HepG2 (cell line): ENCODE data around the gene TXNRD1.
"Not testable (repeated sequence)": the region's sequence is repeated elsewhere in the genome, so short reads cannot be mapped to it uniquely, and the experiment has no call there.

Source experiments
- ARNT2 ChIP-seq: sonication (generic); formaldehyde crosslinking; IDR thresholded peaks from 2 replicates; pipeline ENCODE4 v1.8.0; 2022; ENCODE audit warnings: mild to moderate bottlenecking, low read depth, missing genetic modification reagents, moderate library complexity
- CTCF ChIP-seq: sonication (generic); formaldehyde crosslinking; IDR thresholded peaks from 2 replicates; pipeline ENCODE4 v1.5.0; 2020; ENCODE audit warnings: mild to moderate bottlenecking, missing genetic modification reagents, moderate library complexity
- FOXC1 ChIP-seq: sonication (generic); formaldehyde crosslinking; IDR thresholded peaks from 2 replicates; pipeline ENCODE4 v1.8.0; 2022; ENCODE audit warnings: mild to moderate bottlenecking, missing genetic modification reagents, borderline replicate concordance
- HMGXB4 ChIP-seq, 2 experiments: sonication (generic) in 1 of 2; formaldehyde crosslinking in 1 of 2; IDR thresholded peaks; 2 replicates each; pipeline versions ENCODE4 v1.4.0 to v1.6.1; 2018 to 2020; ENCODE audit warnings: missing genetic modification reagents in 2 of 2, borderline replicate concordance in 1 of 2, low read depth in 1 of 2, mild to moderate bottlenecking in 1 of 2, missing biosample characterization in 1 of 2
- MIXL1 ChIP-seq: IDR thresholded peaks from 2 replicates; pipeline ENCODE4 v1.6.1; 2016
- RBM39 ChIP-seq: fragments of 200-400 bp; formaldehyde crosslinking; IDR thresholded peaks from one replicate; pipeline ENCODE4 v1.6.1; 2018; ENCODE audit warnings: antibody characterized with exemption, mild to moderate bottlenecking, low read depth, low read length; ENCODE audit not compliant: poor library complexity, severe bottlenecking
- RXRA ChIP-seq: sonication (generic); formaldehyde crosslinking; IDR thresholded peaks from 2 replicates; pipeline ENCODE4 v1.5.1; 2020; ENCODE audit warnings: missing genetic modification reagents
- SOX6 ChIP-seq, 2 experiments: fragments of 450-650 bp in 1 of 2; sonication (generic) in 1 of 2; formaldehyde crosslinking in 1 of 2; IDR thresholded peaks; 2 replicates each; pipeline versions ENCODE4 v1.4.0 to v1.6.1; 2017 to 2020; ENCODE audit warnings: antibody characterized with exemption in 1 of 2, mild to moderate bottlenecking in 1 of 2, missing genetic modification reagents in 1 of 2
- TARDBP ChIP-seq: sonication (generic); formaldehyde crosslinking; IDR thresholded peaks from 2 replicates; pipeline ENCODE4 v1.8.0; 2022; ENCODE audit warnings: mild to moderate bottlenecking, missing genetic modification reagents
- ZNF17 ChIP-seq: sonication (generic); formaldehyde crosslinking; IDR thresholded peaks from 2 replicates; pipeline ENCODE4 v1.5.0; 2020; ENCODE audit warnings: mild to moderate bottlenecking, missing genetic modification reagents
- TF ChIP-seq, protein P1 (sequence below): sonication (generic); formaldehyde crosslinking; IDR thresholded peaks from 2 replicates; pipeline ENCODE4 v1.4.0; 2020; ENCODE audit warnings: missing genetic modification reagents, borderline replicate concordance

- not testable (repeated sequence) for TF ChIP-seq SOX6 (IDR thresholded peaks at IDR 0.05); SOX6 (CRISPR knock-in tag; IDR thresholded peaks at IDR 0.05); ZNF17 (CRISPR knock-in tag); MIXL1 (CRISPR knock-in tag); FOXC1 (CRISPR knock-in tag); TARDBP (CRISPR knock-in tag); RXRA; HMGXB4 (CRISPR knock-in tag; IDR thresholded peaks at IDR 0.05; ENCODE audit: borderline replicate concordance in 1 of 2, low read depth in 1 of 2); RBM39; ARNT2; CTCF
- TF ChIP-seq, protein P1, sequence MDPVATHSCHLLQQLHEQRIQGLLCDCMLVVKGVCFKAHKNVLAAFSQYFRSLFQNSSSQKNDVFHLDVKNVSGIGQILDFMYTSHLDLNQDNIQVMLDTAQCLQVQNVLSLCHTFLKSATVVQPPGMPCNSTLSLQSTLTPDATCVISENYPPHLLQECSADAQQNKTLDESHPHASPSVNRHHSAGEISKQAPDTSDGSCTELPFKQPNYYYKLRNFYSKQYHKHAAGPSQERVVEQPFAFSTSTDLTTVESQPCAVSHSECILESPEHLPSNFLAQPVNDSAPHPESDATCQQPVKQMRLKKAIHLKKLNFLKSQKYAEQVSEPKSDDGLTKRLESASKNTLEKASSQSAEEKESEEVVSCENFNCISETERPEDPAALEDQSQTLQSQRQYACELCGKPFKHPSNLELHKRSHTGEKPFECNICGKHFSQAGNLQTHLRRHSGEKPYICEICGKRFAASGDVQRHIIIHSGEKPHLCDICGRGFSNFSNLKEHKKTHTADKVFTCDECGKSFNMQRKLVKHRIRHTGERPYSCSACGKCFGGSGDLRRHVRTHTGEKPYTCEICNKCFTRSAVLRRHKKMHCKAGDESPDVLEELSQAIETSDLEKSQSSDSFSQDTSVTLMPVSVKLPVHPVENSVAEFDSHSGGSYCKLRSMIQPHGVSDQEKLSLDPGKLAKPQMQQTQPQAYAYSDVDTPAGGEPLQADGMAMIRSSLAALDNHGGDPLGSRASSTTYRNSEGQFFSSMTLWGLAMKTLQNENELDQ: not testable (repeated sequence)
Observed at GRCh38 chr12:104173804-104174203, 41.8 kb upstream of the TXNRD1 start.
